Testis (tissue), 2 donors: ENCODE measurements around the gene ME1.

Experiments
- CTCF ChIP-seq, 3 experiments: fragments of 450-650 bp in 2 of 3; fragments of 200-600 bp in 1 of 3; sonication (generic) in 1 of 3; IDR thresholded peaks; one replicate each; pipeline ENCODE4 v1.5.1; 2016 to 2019; ENCODE audit warnings: antibody characterized with exemption in 3 of 3, mild to moderate bottlenecking in 2 of 3, moderate library complexity in 1 of 3
- POLR2A ChIP-seq: fragments of 450-650 bp; IDR thresholded peaks from one replicate; pipeline ENCODE4 v1.6.1; 2017; ENCODE audit warnings: antibody characterized with exemption, mild to moderate bottlenecking, moderate library complexity

GRCh38 chr6:83221276-83221675 is 209.6 kb downstream of the ME1 start:
- no peak for TF ChIP-seq CTCF (IDR thresholded peaks at IDR 0.05)
- TF ChIP-seq POLR2A = no peak
